OCI-LY3 (cell line): ENCODE measurements around the gene HSPA1L.

Source experiments
- CTCF ChIP-seq: fragments of 200-600, 300-600 bp; sonication (generic); IDR thresholded peaks from 2 replicates; pipeline ENCODE4 v1.5.1; 2014; ENCODE audit warnings: antibody characterized with exemption, low read length, low read depth
- EZH2phosphoT487 ChIP-seq: fragments of 200-600 bp; shearing (Covaris generic); IDR thresholded peaks from 2 replicates; pipeline ENCODE4 v1.6.1; 2018; ENCODE audit warnings: antibody characterized with exemption, mixed run types, low read depth

- TF ChIP-seq EZH2phosphoT487 (no peak), CTCF (no peak)
These were observed 38.0 kb downstream of the HSPA1L start, which contains the start of gene VWA7 for GRCh38 chr6:31776989-31777666.
